ENCODE measurements around the gene MICA.
"Not testable (repeated sequence)": the region's sequence is repeated elsewhere in the genome, so short reads cannot be mapped to it uniquely, and the experiment has no call there.

MICA gene

GRCh38 chr6:31441365-31442267 lies 38.2 kb downstream of the MICA start:
- peak overlapping the region; percentile 18 for H3K4me3 ChIP-seq (ENCODE audit: control insufficient read depth, low read depth, low read length)
- no peak for DNase-seq (ENCODE audit: low read depth)
- peak; percentile 90 for TF ChIP-seq CTCF (IDR thresholded peaks at IDR 0.05; ENCODE audit: control insufficient read depth, insufficient read depth, low read depth, low read length, missing control alignments)

- DNase-seq (ENCODE audit: low read depth), result peak; percentile 20
- no peak for TF ChIP-seq CTCF (IDR thresholded peaks at IDR 0.05; ENCODE audit: control insufficient read depth, insufficient read depth, low read depth, low read length, missing control alignments)
- no peak overlapping the region for H3K4me3 ChIP-seq (ENCODE audit: control insufficient read depth, low read depth, low read length)
Measured at GRCh38 chr6:31446481-31446880, 43.1 kb downstream of the MICA start.

GRCh38 chr6:31446999-31447789 lies 43.8 kb downstream of the MICA start:
- not testable (repeated sequence) for H3K4me3 ChIP-seq (ENCODE audit: control insufficient read depth, low read depth, low read length); DNase-seq (ENCODE audit: low read depth)

GRCh38 chr6:31450751-31451150 lies 47.4 kb downstream of the MICA start:
- no peak overlapping the region for H3K4me3 ChIP-seq (ENCODE audit: control insufficient read depth, low read depth, low read length)
- TF ChIP-seq CTCF (IDR thresholded peaks at IDR 0.05; ENCODE audit: control insufficient read depth, insufficient read depth, low read depth, low read length, missing control alignments), result no peak
- DNase-seq (ENCODE audit: low read depth), result no peak

GRCh38 chr6:31452859-31453258 lies 49.5 kb downstream of the MICA start:
- no peak overlapping the region for H3K4me3 ChIP-seq (ENCODE audit: control insufficient read depth, low read depth, low read length)
- TF ChIP-seq CTCF (IDR thresholded peaks at IDR 0.05; ENCODE audit: control insufficient read depth, insufficient read depth, low read depth, low read length, missing control alignments), result no peak
- DNase-seq (ENCODE audit: low read depth), result no peak

GRCh38 chr6:31453259-31453658 lies 49.9 kb downstream of the MICA start:
- DNase-seq (ENCODE audit: low read depth), result no peak
- no peak overlapping the region for H3K4me3 ChIP-seq (ENCODE audit: control insufficient read depth, low read depth, low read length)
- no peak for TF ChIP-seq CTCF (IDR thresholded peaks at IDR 0.05; ENCODE audit: control insufficient read depth, insufficient read depth, low read depth, low read length, missing control alignments)

- not testable (repeated sequence) for H3K4me3 ChIP-seq (ENCODE audit: control insufficient read depth, low read depth, low read length); DNase-seq (ENCODE audit: low read depth)
Measured at GRCh38 chr6:31459864-31460263, 56.5 kb downstream of the MICA start.

Measured in AG09309 (cell line).